HG02885 (cell line): ENCODE data around the gene CEP76.

ENCODE experiments used
- ATAC-seq: cut with Tn5 transposase; IDR thresholded peaks from one replicate; pipeline ENCODE4 v1.9.1; 2021; ENCODE audit warnings: mild to moderate bottlenecking; ENCODE audit not compliant: unreplicated experiment, poor library complexity

Gene CEP76

GRCh38 chr18:12702221-12703095 lies at the start of gene CEP76, which contains the start of gene PSMG2:
CEP76 (minus strand) TSS chr18:12702723; CDS start chr18:12702548, 175 bp downstream.
PSMG2 (plus strand) TSS chr18:12703042; CDS start chr18:12703108, 66 bp downstream.
- ATAC-seq = peak; percentile 85

GRCh38 chr18:12751891-12752290 lies 49.4 kb upstream of the CEP76 start:
- ATAC-seq = no peak

- ATAC-seq = no peak
These were observed 49.0 kb upstream of the CEP76 start for GRCh38 chr18:12751503-12751884.

GRCh38 chr18:12750715-12751502 lies 48.4 kb upstream of the CEP76 start:
- no peak for ATAC-seq

GRCh38 chr18:12750076-12750714 lies 47.7 kb upstream of the CEP76 start:
- no peak for ATAC-seq

GRCh38 chr18:12749121-12749520 lies 46.6 kb upstream of the CEP76 start:
- ATAC-seq = no peak

GRCh38 chr18:12748671-12749070 lies 46.1 kb upstream of the CEP76 start:
- ATAC-seq = no peak

- ATAC-seq = no peak
These were observed 45.2 kb upstream of the CEP76 start for GRCh38 chr18:12747530-12748315.

GRCh38 chr18:12745095-12745795 lies 42.7 kb upstream of the CEP76 start:
- no peak for ATAC-seq

GRCh38 chr18:12744103-12744502 lies 41.6 kb upstream of the CEP76 start:
- ATAC-seq = no peak

GRCh38 chr18:12742453-12742852 lies 39.9 kb upstream of the CEP76 start:
- ATAC-seq = no peak

GRCh38 chr18:12741351-12741750 lies 38.8 kb upstream of the CEP76 start:
- ATAC-seq = no peak

- ATAC-seq = no peak
These were observed 34.9 kb upstream of the CEP76 start for GRCh38 chr18:12737243-12737902.

- no peak for ATAC-seq
These were observed 24.4 kb upstream of the CEP76 start for GRCh38 chr18:12726774-12727550.

GRCh38 chr18:12726331-12726730 lies 23.8 kb upstream of the CEP76 start:
- no peak for ATAC-seq

- no peak for ATAC-seq
These were observed 20.2 kb upstream of the CEP76 start for GRCh38 chr18:12722731-12723130.

GRCh38 chr18:12721495-12722275 lies 19.2 kb upstream of the CEP76 start:
- no peak for ATAC-seq
